RKO (cell line): ENCODE data around the gene RNF225.
"Not testable (repeated sequence)": the region's sequence is repeated elsewhere in the genome, so short reads cannot be mapped to it uniquely, and the experiment has no call there.

Source experiments
- DNase-seq: peaks from one replicate; pipeline ENCODE4 v3.0.0-alpha.2; 2016; ENCODE audit warnings: low spot score

RNF225 gene

DNA sequence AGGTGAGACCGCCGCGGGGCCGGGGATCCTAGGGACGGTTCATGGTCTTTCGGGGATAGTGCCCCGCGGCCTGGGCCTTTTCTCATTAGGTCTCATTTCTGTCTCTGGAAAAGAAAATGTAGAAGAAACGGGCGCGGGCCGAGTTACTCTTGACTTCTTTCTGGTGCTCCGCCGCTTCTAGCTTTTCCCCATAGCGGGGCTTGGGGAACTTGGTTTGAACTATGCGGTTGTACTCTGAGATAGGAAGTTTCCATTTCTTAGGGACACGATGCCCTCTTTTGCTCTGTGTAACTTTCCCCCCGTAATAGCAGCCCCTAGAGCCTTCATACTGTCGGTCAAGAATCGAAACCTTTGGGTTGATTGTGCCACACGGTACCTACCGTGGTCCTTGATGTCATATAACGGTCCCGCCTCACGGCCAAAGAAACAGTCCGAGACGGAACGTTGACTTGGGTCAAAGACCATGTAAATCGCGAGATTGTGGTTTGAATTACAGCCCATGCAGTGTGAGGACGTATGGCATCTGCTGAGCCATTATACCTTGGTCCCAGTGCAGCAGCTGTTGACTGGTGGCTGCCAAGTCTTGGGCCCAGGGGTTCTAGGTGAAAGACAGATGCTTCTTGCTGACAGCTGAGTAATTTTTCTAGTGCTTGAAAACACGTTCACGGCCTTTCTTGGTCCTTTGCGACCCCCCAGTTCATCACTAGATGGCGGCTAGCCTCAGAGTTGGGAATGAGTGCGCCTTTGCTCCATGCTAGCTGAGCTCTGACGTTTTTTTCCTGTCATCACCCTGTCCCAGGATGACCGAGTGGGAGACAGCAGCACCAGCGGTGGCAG lies 7.9 kb upstream of the RNF225 start:
- DNase-seq, result peak; percentile 78

DNA sequence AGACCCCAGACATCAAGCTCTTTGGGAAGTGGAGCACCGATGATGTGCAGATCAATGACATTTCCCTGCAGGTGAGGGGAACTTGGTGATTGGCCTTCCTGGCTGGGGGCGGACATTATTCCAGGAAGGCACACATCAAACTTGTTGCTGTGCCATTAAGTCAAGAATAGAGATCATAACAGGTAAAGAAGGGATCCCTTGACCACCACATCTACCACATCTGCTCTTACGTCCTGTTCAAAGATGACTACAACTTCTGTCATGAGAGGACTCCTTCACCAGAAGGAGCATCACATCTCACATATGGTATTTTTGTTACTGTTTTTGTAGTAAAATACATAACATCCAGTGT lies 7.3 kb upstream of the RNF225 start:
- DNase-seq, result no peak

DNA sequence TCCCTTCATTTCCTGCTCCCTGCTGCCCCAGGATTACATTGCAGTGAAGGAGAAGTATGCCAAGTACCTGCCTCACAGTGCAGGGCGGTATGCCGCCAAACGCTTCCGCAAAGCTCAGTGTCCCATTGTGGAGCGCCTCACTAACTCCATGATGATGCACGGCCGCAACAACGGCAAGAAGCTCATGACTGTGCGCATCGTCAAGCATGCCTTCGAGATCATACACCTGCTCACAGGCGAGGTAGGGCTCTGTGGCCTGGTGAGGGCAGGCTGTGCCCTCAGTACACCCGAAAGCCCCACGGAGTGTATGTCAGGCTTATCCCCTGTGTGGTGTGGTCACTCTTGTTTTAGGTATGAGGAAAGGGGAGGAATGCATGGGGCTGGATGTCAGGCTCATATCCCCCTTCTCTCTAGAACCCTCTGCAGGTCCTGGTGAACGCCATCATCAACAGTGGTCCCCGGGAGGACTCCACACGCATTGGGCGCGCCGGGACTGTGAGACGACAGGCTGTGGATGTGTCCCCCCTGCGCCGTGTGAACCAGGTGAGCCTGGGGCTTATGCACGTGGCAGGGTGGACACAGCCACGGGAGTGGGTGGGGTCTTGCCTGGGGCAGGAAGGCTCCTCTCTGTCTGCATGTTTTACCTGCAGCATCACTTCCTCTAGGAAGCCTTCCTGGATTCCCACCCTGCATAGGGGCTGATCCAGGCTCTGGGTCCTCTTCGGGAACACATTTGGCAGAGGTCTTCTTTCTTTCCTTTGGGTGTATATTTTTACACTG lies 2.3 kb upstream of the RNF225 start:
- no peak for DNase-seq

DNA sequence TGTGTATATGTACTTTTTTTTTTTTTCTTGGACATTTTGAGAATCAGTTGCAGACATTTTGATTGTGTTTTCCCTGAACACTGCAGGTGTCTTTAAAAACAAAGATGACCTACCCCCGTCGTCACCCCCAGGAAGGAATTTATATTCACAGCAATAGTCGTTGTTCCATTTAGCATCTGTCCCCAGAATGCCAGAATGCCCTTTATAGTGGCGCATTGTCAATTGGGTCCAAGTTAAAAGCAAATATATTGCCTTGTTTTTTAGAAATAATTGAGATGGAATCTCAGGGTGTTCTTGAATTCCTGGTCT lies 1.8 kb upstream of the RNF225 start:
- DNase-seq, result no peak

DNA sequence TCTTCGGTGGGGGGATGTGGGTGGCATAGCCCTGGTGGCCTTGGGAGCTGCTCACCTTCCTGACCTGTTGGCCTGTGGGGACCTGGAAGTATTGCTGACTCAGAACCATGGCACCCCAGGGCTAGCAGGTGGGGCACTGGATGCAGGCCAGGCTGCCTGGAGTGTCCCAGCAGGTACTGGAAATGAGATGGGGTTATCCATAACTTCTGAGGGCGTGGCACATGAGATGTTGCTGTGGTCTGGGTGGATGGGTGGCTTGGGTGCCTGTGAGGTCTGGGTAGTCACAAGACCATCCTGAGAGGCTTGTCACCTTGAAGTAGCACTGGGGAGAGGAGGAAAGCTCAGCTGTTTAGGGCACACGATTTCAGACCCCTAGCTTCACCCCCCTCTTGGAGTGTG lies 636 bp upstream of the RNF225 start:
- no peak for DNase-seq

DNA sequence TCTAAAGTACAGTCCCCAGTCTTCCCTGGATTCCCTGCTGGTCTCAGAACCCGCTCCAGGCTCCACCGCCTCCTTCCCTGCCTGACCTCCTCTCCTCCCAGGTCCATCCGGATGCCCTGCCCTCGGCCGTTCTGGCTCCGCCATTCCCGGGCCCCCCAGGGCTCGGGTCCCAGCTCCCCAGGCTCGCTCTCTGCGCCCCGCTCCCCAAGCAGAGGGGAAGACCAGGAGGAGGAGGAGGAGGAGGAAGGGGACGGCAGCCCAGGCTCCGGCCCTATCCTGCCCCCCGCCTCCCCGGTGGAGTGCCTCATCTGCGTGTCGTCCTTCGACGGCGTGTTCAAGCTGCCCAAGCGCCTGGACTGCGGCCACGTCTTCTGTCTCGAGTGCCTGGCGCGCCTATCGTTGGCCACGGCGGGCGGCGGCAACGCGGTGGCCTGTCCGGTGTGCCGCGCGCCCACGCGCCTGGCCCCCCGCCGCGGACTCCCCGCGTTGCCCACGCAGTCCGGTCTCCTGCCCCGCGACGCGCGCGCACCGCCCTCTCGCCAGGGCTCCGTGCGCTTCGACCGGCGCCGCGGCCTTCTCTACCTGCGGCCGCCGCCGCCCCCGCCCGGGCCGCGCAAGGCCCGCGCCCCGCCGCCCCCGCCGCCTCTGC lies 647 bp downstream of the RNF225 start:
- DNase-seq, result no peak

DNA sequence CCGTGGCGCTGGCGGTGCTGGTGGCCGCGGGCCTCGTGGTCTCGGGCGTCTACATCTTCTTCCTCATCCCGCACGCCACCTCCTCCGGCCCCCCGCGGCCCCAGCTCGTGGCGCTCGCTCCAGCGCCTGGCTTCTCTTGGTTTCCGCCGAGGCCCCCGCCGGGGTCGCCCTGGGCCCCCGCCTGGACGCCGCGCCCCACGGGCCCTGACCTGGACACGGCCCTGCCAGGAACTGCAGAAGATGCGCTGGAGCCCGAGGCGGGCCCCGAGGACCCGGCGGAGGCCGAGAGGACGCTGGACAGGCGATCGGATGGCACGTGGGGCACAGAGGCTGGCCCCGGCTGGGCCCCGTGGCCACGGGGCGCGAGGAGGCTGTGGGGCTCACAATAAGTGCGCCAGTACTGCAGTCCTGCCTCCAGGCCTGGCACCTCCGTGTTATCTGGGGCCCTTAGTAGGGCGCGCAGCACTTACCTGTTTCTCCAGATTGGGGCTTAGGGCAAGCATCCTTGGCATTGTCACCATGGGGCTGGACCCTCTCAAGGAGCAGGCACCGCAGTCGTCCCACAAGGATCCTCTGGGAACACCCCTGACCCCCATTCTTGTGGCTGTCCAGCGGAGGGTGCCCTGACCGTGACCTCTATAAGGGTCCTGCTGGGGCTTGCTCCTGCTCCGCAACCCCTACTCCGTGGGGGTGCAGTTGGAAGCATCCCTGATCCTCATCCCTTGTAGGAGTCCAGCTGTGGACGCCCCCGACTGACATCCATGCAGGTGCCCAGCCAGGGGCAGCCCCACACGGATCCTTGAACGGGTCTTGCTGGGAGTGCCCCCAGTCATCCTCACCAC lies 1.5 kb downstream of the RNF225 start:
- no peak for DNase-seq

DNA sequence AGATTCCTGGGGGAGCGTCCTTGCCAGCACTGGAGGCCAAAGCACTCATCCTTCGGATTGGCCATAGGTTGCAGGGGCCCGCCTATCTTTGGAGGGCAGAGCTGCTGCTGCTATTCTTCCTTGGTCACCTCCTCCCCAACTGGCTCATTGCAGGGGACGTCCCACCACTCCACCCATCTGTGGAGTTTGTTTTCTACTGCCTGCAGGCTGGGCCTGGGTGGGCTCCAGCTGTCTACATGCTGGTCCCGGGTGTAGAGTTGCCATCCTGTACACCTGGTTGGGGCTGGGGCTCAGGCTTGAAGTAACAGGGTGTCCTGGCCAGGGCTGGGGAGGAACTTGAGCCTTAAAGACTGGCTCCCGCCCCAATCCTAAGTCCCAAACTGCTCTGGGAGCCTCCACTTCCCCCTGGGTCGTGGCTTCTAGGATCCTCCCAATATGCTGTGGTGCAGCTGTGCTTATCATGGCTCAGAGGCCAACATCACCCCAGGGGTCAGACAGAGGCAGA lies 2.1 kb downstream of the RNF225 start:
- DNase-seq, result no peak

DNA sequence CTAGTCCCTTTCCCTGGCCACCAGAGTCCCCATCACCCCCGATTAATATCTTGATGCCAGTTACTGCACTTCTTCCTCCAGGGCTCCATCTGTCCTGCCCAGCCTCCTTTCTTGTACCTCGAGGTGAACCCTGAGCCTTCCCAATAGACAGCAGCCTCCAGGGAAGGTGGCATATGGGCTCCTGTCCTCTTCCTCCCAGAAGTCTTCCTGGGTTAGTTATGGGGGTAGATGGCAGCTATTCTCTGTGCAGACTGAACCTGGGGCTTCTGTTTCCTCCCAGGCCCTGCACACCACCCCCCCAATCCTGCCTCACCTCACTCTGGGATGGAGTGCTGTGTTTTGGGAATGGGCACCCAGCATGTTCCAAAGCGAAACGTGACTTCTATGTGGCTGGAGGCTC lies 2.6 kb downstream of the RNF225 start:
- DNase-seq, result no peak

DNA sequence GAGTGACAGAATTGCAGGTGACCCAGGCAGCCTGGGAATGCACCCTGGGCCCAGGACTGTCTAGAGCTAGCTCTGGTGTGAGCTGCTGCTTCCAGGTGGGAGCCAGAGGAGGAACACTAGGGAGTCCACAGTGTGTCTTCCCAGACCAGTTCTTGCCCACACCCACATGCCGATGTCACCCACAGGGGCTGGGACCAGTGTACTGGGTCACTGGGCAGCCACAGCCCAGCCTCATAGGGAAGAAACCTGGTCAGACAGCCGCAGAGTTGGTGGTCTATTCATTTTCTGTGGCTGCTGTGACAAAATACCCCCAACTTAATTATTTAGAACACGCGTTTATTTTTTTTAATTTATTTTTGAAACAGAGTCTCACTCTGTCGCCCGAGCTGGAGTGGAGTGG lies 3.1 kb downstream of the RNF225 start:
- no peak for DNase-seq

DNA sequence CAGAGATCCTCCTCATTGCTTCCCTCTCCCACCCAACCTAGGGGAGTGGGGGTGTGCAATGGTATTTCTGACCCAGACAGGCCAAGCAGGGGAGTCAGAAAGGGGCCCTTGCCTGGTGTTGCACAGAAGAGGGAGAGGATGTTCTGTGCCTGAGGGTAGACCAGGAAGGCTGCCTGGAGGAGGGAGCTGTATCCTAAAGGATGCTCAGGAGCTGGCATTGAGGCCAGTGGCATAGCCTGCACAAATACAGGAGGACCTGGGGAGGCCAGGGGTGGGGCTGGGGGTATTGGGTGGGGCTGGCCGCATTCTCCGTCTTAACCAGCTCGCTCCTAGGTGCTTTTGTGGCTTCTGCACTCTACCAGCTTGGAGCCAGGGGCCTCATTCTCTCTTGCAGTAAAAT lies 4.4 kb downstream of the RNF225 start:
- DNase-seq, result no peak

DNA sequence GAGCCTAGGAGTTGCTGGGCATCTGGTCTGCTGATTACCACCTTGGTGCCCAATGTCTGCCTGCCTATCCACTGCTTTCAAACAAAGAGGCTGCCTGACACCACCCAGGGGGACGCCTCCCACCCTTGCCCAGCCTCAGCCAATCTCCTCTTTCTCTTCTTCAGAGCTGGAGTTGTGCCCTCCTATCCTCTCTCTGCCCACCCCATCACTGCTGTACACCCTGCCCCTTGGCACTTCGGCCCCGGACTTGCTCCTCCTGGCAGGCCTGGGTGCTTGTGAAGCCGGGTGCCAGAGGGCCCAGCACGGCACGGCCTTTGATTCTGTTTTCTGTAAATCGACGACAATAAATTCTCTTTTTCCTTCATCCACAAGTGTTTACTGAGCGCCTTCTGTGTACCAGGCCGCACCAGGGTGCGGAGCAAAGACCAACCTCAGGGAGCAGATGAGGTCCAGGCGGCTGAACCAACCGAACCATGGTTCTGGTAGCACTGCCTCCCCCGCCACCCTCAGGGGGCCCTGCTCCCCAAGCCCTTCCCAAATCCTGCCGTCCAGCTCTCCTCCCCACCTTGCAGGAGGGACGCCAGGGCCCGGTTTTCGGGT lies 5.0 kb downstream of the RNF225 start:
- DNase-seq, result no peak

DNA sequence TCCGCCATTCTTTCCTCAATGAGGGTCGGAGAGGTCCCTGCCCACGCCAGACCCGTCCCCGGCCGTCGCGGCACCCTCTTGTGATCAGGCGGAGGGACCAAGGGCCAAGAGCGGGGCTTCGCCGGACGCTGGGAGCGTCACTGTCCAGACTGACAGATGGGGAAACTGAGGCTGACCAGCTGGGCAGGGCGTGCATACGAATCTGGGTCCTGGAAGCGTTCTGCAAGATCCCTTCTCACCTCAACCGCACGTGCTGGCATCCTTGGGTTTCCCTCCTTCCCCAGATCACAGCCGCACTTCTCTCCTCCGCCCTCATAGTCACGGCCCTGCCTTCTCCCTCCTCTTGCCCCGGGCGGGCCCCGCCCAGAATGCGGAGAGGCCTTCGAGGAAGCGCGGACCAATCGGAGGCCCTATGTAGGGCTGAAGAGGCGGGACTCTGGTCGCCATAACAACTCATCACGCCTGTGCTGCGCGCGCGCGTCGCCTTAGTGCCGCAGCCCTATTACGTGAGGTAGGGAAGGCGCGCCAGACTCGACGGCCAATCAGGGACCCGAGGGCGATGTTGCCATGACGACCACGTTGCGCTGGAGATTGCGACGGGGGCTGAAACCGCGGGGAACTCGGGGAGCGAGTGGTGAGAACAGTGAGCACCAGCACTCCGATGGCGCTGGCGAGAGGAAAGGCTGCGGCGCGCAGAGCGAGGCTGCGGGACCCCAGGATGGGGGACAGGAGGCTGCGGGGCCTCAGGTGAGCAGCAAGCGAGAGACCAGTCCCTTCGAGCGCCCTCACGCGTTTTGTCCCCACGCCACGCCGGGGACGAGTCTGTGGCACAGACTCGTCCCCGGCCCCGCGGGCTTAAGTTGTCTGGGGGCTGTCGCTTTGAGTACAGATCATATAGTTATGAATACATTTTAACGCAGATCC lies 5.7 kb downstream of the RNF225 start:
- DNase-seq, result peak; percentile 99

DNA sequence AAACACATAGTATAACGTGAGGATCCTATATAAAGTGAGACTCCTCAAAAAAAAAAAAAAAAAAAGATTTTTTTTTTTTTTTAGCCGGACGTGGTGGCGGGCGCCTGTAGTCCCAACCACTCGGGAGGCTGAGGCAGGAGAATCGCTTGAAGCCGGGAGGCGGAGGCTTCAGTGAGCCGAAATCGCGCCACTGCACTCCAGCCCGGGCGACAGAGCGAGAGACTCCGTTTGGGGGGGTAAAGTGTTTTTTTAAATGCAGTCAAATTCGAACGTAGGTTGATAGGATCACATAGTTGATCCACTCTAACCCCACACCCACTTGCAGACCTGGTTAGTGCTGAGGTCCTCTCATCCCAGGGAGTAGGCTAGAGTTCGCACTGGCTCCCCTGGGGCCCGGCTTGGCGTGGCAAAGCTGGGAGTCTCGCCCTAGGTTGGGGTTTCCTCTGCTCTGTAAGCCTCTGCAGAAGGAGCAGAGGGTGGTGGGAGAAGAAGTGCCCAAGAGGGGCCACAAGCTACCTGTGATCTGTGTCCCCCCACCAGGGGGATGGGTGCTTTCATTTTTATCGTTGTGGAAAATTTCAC lies 6.5 kb downstream of the RNF225 start:
- DNase-seq, result no peak

DNA sequence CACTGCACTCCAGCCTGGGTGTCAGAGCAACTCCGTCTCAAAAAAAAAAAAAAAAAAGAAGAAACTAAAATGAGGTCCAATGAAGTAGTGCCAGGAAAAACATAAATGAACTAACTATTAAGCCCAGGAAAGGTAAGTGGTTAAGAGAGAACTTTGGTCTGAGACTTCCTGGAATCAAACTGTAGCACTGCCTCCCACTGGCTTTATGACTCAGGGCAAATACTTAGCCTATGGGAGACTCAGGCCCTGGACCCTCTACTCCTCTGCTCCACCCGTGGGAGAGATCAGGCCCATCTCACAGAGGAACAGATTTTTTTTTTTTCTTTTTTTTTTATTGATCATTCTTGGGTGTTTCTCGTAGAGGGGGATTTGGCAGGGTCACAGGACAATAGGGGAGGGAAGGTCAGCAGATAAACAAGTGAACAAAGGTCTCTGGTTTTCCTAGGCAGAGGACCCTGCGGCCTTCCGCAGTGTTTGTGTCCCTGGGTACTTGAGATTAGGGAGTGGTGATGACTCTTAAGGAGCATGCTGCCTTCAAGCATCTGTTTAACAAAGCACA lies 8.5 kb downstream of the RNF225 start:
- DNase-seq, result not testable (repeated sequence)

DNA sequence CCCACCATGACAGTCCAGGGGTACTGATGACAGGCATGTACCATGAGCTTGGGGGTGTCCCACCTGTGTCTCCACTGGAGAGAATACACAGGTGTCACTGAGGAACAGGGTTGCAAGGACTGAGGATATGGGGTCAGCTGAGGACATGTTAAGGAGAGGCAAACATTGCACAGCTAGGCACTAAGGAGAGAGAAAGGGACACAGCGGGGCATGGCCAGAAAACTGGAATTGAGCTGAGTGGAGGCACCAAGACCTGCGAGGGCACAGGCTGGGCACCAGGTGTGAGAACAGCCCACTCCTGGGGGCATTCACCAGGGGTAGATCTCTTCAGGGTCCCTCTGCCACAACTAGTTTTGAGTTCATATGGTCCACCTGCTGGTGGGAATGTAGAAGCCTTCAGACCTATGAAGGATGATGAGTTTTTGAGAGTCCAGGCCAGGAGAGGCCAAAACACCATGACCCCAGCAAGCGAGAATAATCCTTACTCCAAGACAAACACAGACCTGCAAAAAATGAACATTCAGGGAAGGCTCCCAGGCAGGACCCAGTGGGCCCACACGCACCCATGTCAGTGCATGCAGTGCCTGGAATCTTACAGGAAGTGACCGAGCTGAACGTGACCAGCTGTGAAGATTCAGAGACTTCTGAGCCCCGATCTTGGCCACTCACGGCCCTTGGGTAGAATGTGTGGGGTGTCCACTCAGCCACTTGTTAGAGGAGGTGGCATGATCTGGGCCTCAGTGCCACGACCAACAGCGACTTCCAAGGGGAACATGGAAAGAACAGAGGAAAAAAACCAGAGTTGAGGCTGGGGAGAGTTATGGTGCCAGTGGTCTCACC lies 11.6 kb downstream of the RNF225 start:
- no peak for DNase-seq

DNA sequence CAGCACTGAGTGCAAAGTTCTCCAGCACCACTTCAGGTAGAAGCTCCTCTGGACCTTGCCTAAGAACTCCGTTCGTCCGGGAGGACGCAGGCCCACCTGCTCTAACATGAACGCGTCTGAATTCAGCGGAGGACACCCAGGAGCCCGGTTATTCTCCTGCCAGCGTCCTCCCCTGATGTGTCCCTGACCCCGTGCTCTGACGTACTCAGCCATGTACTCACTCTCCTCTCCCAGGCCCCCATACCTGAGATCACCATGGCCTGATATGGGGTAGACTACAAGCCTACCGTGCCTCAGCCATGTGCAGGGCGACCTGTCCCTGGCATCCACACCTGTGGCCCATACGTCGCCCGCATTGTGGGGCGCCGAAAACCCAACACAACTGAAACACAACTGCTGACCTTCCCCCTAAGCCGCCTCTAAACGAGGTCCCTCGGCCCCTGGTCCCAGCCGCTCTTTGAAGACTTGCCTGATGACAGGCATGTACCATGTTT lies 12.2 kb downstream of the RNF225 start:
- peak; percentile 66 for DNase-seq

DNA sequence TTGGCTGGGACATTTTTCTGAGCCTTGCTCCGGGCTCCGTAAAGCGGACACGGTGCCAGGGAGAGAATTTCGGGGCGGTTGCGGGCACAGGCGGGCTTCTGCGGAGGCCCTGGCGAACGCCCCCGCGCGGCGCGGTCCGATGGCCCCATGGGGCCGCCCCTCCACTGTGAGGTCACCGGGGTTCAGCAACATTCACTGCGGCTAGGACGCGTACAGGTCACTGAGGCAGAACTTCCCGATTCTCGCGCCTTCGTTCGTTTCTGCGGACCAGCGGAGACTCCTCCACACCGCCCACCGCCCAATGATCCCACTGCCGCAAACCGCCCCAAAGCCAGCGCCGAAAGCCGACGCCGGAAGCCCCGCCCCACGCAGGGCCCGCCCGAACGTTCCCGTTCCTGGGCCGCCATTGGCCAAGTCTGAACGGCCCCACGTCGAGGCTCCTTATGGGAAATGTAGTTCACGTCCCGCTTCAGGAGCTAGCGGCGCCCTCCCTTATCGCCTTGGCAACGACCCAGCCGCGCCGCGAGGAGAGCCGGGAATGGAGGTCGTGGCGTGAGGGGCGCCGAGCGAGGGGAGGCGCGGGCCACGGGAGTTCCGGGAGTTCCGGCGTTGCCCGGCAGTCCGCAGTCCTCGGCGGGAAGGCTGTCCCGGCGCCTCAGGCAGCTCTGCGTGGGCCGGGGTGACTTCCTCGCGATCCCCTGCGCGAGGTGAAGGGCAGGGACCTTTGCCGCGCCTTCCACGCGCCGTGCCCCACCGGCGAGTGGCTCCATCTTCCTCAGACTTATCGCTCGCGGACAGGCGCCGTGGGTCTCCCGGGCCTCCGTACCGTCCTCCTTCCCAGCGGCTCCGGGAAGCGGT lies 12.9 kb downstream of the RNF225 start, which contains the start of gene ZNF584:
Gene ZNF584, plus strand, starts transcription at position 498 of the 858 bp plus-strand sequence. CDS start 499 bp downstream, outside the sequence.
- peak; percentile 95 for DNase-seq
